H1 (cell line): ENCODE results near the gene URGCP. TPM values are rescaled to one million over a fixed set of nuclear protein-coding genes. Genes with fewer than 3 reads are reported as not detected.

Source experiments
- CHD7 ChIP-seq: fragments of 300-600 bp; sonication (generic); IDR thresholded peaks from 2 replicates; pipeline ENCODE4 v1.7.1; 2012; ENCODE audit warnings: low read length, moderate library complexity, mild to moderate bottlenecking, inconsistent platforms; ENCODE audit not compliant: insufficient replicate concordance
- EP300 ChIP-seq, 2 experiments: IDR thresholded peaks; 1 replicate in 1 of 2; 2 replicates in 1 of 2; pipeline ENCODE4 v1.6.1; 2011 to 2012; ENCODE audit warnings: low read depth in 2 of 2, low read length in 2 of 2, mild to moderate bottlenecking in 2 of 2, borderline replicate concordance in 1 of 2, inconsistent platforms in 1 of 2, moderate library complexity in 1 of 2
- EZH2 ChIP-seq: fragments of 200-600 bp; sonication (generic); IDR thresholded peaks from 2 replicates; pipeline ENCODE4 v1.7.1; 2012; ENCODE audit warnings: low read depth, mild to moderate bottlenecking, moderate library complexity, low read length, inconsistent platforms; ENCODE audit not compliant: severe bottlenecking
- POU5F1 ChIP-seq: IDR thresholded peaks from 2 replicates; pipeline ENCODE4 v1.6.1; 2011; ENCODE audit warnings: low read depth, mild to moderate bottlenecking, low read length, moderate library complexity
- RFX5 ChIP-seq: IDR thresholded peaks from 2 replicates; pipeline ENCODE4 v1.6.1; 2011; ENCODE audit warnings: low read depth, low read length, improper control_type of control experiment, borderline replicate concordance
- RNF2 ChIP-seq: fragments of 200-900, 300-1000 bp; sonication (generic); IDR thresholded peaks from 2 replicates; pipeline ENCODE4 v1.7.1; 2016; ENCODE audit warnings: borderline replicate concordance, low read depth, mild to moderate bottlenecking, antibody characterized with exemption, low read length; ENCODE audit not compliant: poor library complexity, severe bottlenecking; ENCODE audit errors: missing control alignments
- TAF1 ChIP-seq: IDR thresholded peaks from 2 replicates; pipeline ENCODE4 v1.6.1; 2011; ENCODE audit warnings: mild to moderate bottlenecking, low read depth, low read length
- polyA plus RNA-seq, 7 experiments: library from polyadenylated mRNA; depleted of rRNA in 3 of 7; stranded (reverse) in 5 of 7; unstranded in 2 of 7; fragments of >200 nt in 5 of 7; fragments of 200-250 nt in 2 of 7; gene quantifications; 1 replicate in 5 of 7; 2 replicates in 1 of 7; 4 replicates in 1 of 7; pipeline versions ENCODE4 v1.2.1 to v1.2.3, GENCODE V29; 2011 to 2013; ENCODE audit warnings: missing spikeins in 2 of 7, mixed read lengths in 2 of 7
- total RNA-seq: library from RNA; stranded (reverse); fragmentation: NEBNext Ultra II Directional; extraction: Animal tissue kit (Norgen Biotek cat#: 25700); gene quantifications from 2 replicates; pipeline ENCODE4 v1.2.1, GENCODE V29; 2021
- TF ChIP-seq, protein P1 (sequence below): IDR thresholded peaks from 2 replicates; pipeline ENCODE4 v1.6.1; 2011; ENCODE audit warnings: low read length, improper control_type of control experiment

URGCP gene
- total and polyA plus RNA-seq, 2 of the 8 experiments (the other 6 are each of a cell fraction or from before 2014, with no cell fraction given), result 9.0 to 18.7 TPM

GRCh38 chr7:43927810-43928209 lies 21.4 kb upstream of the URGCP start (continued):
- TF ChIP-seq TAF1 (no peak), POU5F1 (no peak), CHD7 (no peak), RFX5 (no peak), EP300 (IDR thresholded peaks at IDR 0.05; ENCODE audit: borderline replicate concordance in 1 of 2, low read depth in 2 of 2, low read length in 2 of 2) (no peak), EZH2 (no peak), RNF2 (no peak)
- TF ChIP-seq, protein P1, sequence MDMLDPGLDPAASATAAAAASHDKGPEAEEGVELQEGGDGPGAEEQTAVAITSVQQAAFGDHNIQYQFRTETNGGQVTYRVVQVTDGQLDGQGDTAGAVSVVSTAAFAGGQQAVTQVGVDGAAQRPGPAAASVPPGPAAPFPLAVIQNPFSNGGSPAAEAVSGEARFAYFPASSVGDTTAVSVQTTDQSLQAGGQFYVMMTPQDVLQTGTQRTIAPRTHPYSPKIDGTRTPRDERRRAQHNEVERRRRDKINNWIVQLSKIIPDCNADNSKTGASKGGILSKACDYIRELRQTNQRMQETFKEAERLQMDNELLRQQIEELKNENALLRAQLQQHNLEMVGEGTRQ, result no peak
